NCI-H82 (cell line): Measurements from ENCODE around the gene NPBWR2.
"Not testable (repeated sequence)": the region's sequence is repeated elsewhere in the genome, so short reads cannot be mapped to it uniquely, and the experiment has no call there.

Source experiments
- DNase-seq: peaks from one replicate; lab custom pipeline; 2025; lab: John Stamatoyannopoulos, UW

Gene NPBWR2

DNA sequence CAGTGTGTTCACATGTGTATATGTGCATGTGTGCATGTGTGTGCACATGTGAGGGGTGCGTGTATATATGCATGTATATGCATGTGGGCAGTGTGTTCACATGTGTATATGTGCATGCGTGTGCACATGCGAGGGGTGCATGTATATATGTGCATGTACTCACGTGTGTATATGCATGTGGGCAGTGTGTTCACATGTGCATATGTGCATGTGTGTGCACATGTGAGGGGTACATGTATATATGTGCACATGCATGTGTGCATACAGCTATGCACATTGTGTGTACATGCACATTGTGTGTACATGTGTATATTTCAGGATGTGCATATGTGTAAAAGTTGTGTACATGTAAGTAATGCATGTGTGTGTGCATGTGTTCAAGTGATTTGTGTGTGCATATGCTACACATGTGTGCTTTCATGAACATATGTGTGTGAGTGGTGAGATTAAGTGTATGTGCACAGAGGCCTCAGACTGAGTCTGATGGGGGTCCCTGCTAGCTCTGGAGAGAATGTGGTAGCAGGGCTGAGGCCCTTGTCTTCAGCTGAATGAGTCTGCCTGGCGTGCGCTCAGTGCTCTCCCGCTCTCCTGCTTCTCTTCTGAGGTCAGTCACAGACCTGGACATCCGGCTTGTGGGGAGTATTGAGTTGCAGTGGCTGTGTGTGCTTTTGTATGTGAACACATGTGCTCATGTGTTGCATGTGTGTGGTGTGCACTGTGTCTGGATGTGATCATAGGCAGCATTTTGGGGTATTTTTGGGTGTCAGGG lies 37.0 kb upstream of the NPBWR2 start:
- no peak for DNase-seq

DNA sequence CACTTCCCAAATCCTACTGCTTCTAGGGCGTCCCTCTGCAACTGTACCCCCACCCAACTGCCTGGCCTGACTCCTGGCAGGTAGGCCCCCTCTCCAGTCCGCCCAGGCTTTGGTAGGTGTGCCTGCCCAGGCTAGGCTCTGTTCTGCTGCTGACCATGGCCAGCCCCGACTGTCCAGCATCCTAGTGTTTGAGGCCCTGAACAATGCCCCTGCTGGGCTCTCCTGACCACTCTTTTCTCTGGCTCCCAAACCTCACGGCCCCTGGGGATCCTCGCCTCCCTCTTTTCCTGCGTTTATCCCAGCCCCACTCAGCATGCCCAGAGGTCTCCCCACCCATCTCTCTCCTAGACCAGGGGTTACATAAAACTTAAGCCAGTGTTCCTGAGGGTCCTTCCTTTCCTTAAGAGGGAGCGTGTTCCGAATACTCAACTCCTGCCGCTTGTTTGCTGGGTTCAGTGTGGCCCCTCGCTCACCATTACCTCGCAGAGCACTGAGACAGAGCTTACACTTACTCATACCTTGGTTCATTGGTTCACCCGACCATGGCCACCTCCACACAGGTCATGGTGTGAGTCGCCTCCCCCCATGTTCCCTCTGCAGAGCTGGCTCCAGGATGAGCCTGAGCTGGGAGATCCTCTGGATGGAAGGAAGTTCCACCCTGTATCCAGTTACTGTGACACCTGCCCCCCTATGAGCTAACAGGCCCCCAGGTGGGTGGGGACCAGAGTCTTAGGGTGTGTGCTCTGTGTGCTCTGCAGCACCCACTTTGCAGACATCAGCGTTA lies 35.8 kb upstream of the NPBWR2 start:
- no peak for DNase-seq

DNA sequence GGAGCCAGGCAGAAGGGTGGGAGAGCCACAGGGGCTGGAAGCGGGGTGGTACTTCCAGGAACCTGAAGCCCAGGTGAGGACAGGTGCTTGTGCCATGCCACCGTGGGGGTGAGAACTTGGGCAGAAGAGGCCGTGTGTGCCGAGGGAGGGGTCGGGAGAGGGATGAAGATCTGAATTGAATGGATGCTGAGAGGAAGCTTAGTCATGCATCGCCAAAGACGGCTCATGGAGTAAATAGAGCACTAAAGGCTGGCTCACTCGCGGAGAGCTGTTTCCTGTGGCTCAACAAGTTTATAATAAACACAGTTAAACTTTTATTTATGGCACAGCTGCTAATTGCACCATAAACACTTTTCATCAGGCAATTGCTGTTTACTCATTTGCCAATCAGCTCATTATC lies 35.2 kb upstream of the NPBWR2 start:
- peak; percentile 56 for DNase-seq

DNA sequence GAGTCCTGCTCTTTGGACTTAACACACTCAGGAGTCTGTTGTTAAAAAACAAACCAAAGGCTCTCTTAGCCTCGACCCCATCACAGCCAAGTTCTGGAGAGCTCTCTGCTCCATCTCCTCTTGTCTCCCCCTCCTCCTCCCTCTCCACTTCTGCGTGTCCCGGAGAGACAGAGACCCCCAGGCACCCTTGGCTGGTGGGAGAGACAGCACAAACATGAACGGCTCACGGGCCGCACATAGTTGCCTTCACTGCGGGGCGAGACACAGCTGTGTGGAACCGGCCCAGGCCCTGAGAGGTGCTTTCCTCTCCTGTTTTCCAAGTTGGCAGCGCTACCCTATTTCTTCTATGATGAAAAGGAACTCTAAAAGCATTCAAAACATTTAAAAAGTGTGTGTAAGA lies 33.6 kb upstream of the NPBWR2 start:
- DNase-seq, result no peak

DNA sequence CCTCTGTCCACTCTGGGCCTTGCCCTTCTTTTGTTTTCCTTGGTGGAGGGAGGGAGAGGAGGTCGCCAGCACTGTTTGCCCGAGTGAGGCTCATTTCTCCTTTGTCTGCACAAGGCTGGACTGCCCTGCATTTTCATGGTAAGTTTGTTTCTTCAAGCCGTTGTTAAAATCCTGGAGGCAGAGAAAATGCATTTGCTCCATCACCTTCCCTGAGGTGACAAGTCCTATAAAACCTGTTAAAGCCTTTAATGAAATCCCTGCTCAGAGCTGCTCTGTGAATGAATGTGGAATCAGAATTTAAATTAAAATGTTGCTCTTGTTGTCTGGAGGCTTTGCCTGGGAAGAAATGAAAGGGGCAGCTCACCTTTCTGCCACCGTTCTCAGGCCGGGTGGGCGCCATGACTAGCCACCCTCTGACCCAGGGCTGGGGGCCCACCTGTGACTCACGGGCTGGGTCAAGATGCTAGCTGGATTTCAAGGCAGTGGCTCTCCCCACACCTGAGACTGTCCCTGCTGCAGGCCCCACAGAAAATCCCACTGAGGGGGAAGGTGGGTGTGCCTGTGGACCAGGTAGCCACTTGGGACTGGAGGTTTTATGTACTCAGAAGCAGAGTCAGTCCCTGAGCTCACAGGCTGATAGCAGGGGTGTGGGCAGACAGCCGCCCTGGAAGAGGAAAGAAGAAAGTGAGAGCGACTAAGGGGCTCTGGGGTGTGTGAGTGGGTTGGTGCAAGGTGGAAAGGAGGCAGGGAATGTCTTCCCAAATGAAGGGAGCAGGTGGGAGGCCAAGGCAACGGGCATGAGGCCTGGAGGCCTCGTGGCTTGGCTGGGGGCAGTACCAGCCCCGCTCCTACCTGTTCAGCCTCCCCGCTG lies 32.9 kb upstream of the NPBWR2 start:
- DNase-seq, result no peak

DNA sequence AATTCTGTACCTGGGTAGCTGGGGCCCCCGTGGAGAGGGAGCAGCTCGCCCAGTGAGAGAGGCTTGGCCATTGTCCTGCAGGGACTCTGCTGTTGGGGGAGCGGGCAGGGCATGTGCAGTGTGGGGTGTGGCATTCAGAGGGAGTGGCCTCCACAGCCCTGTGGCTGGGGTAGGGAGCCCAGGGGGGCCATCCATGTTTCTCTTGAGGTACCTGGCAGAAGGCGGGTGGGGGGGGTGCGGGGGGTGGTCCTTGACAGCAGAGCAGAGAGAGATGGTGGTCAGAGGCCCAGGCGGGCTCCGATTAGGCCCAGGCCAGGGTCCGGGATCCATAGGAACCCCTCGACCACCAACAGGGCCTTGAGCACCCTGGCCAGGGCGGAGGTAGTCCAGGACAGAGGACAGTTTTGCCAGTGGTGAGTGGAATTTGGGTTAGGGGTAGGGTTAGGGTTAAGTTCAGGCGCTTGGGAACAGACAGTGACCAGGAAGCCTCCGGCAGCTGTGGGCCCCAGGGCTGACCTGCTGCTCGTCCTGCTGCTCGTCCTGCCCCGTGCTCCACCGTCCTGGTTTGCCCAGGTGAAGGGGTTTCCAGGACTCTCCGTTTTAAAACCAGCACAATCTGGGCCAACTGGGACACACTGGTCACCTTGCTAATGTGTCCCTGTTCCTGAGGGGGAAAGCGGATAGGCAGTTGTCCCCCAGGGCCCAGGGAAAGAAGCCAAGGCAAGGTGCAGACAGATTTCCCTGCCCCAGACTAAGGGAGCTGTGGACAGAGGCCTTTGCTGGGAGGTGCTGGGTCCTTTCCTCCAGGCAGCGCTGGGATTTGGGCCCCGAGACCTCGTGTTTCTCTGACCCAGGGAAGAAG lies 32.1 kb upstream of the NPBWR2 start:
- no peak for DNase-seq

DNA sequence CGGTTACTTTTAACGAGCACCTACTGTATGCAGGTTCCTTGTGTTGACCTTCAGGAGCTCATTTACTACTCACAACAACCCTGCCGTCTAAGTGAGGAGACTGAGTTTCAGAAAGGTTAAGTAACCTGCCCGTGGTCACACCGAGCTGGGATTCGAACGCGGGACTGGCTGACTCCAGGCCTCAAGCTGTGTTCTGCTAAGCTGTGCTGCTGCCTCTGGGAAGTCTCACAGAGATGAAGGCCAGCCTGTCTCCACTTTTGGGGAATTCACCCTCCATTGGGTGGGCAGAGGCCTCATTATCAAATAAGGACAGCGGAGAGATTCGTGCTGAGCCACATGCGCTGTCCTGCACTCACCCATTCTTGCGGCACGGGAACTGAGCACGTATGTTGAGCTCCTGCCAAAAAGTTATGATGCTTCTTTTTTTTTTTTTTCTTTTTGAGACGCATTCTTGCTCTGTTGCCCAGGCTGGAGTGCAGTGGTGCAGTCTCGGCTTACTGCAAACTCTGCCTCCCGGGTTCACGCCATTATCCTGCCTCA lies 31.0 kb upstream of the NPBWR2 start:
- DNase-seq, result no peak

DNA sequence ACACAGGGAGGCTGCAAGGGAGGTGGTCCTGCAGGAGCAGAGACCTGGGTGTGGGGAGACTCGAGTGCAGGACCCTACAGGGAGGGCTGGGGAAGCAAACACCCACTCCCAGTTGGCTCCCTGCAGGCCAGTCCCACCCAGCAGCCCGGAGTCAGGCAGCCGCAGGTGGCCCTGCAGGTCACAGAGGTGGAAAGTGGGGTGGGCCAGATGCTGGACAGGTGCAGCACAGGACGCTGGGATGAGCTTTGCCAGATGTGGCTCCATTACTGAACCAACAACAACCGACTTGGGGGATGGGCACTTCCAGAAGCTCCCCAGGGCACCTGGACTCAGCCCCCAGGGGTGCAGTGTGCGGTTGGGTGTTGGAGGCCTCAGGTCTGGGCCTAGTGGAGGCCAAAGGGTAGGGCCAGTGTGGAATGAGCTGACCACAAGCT lies 30.2 kb upstream of the NPBWR2 start:
- no peak for DNase-seq

DNA sequence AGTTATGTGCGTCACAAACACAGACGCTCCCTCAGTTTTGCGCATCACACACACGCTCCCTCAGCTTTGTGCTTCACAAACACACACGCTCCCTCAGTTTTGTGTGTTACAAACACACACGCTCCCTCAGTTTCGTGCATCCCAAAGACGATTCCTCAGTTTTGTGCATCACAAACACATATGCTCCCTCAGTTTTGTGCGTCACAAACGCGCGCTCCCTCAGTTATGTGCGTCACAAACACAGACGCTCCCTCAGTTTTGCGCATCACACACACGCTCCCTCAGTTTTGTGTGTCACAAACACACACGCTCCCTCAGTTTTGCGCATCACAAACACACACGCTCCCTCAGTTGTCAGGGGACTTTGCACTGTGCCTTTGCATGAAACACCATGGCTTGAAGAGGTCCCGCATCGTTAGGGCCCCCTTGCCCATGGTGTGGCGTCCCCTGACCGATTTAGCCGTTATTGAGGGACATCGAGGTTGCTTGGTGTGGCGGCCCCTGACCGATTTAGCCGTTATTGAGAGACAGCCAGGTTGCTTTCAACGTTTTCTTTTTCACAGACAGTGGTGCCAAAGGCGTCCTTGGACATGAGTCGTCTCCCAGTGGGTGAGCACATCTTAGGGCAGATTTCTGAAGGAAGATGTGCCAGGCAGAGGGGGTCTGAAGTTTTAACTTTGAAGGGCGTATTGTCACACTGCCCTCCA lies 28.8 kb upstream of the NPBWR2 start:
- DNase-seq, result no peak

DNA sequence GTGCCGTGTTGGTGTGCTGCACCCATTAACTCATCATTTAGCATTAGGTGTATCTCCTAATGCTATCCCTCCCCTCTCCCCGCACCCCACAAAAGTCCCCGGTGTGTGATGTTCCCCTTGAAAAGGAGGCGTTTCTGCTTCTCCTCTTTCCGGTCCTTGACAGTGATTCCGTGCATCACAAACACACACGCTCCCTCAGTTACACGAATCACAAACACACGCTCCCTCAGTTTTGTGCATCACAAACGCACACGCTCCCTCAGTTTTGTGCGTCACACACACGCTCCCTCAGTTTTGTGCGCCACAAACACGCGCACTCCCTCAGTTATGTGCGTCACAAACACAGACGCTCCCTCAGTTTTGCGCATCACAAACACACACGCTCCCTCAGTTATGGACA lies 27.4 kb upstream of the NPBWR2 start:
- DNase-seq, result not testable (repeated sequence)

DNA sequence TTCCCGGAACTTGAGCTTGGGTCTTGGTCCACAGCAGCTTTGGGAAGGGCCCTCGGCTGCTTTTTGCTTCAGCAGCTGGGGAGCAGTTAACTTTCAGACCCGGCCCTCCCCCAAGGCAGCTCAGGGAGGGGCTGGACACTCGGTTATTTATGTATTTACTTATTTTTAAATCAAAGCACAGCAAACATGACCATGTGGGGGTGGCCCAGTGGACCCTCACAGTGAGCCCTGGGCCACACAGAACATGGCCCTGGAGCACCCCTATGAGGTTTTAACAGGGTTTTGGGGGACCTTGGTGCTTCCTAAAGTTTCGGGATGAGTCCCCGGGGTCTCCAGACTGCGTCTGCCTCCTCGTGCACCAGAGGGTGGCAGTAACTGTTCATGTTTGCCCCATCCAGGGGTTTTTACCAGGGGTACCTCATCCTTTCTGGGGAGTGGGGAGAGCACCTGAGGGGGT lies 26.6 kb upstream of the NPBWR2 start:
- peak; percentile 64 for DNase-seq

DNA sequence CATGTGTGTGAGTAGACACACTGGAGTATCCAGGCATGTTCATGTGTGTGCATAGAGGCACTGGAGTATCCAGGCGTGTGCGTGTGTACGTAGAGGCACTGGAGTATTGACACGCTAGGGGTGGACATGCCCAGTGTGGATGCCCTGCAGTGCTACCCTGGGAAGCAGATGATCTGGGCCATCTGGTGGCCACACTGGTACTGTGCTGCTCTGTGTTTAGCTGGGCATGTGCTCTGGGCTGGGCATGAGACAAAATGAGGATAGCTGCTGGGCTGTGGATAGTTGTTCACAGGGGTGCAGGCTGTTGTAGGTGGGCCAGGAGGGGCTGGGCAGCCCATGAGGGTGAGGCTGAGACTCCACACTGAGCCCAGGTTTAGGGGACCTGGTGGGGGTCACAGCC lies 24.0 kb upstream of the NPBWR2 start:
- DNase-seq, result peak; percentile 56

DNA sequence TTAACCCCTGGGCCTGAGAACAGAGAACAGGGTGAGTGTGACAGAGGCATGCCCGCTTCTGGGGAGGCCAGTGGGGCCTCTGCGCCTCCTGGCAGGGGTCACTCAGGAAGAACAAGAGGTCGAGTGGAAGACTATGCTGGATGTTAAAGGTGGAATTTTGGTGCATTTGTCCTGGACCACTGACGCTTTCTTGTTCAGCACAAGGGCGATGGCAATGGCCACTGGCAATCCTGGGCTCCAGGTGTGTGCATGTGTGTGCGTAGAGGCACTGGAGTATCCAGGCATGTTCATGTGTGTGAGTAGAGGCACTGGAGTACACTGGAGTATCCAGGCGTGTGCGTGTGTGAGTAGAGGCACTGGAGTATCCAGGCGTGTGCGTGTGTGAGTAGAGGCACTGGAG lies 23.5 kb upstream of the NPBWR2 start:
- no peak for DNase-seq

DNA sequence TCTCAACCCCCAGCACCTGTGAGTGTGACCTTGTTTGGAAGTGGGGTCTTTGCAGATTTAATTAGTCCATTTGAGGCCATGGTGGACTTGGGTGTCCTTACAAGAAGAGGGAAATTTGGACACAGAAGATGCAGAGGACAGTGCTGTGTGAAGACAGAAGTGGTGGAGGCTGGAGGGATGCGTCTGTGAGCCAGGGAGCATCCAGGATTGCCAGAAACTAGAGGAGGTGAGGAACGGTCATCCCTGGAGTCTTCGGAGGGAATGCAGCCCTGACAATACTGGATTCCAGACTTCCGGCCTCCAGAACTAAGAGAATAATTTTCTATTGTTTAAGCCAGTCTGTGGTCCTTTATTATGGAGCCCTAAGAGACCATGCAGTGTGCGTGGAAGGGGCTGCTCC lies 22.9 kb upstream of the NPBWR2 start:
- DNase-seq, result no peak

DNA sequence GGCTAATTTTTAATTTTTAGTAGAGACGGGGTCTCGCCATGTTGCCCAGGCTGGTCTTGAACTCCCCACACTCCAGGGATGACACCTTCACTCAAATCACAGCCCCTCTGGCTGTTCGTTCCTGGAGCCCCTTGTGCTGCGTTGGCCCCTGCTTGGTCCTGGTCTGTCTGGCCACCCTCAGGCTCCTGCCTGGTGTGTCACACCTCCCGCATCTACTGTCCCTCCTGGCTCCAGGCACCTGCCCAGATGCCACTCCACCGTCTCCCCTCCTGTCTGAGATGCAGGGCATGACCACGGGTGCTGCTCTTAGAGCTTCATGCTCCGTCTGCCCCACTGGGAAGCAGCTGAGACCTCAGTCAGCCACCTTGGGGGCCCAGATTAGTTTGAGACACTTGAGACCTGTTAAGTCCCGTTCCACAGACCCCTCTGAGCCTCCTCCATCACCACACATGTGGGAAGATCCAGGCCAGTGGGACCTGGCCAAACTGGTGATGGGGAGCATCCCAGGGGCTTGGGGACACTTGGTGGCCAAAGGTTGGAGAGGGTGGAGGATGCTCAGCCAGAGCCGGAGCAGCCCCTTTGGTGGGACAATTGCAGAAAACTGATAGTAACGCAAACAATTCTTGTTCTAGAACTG lies 21.9 kb upstream of the NPBWR2 start:
- no peak for DNase-seq

DNA sequence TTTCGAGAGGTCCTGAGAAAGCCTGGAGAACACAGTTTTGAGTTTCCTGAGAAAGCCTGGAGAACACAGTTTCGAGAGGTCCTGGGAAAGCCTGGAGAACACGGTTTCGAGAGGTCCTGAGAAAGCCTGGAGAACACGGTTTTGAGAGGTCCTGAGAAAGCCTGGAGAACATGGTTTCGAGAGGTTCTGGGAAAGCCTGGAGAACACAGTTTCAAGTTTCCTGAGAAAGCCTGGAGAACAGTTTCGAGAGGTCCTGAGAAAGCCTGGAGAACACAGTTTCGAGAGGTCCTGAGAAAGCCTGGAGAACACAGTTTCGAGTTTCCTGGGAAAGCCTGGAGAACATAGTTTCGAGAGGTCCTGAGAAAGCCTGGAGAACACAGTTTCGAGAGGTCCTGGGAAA lies 16.2 kb upstream of the NPBWR2 start:
- DNase-seq, result not testable (repeated sequence)

DNA sequence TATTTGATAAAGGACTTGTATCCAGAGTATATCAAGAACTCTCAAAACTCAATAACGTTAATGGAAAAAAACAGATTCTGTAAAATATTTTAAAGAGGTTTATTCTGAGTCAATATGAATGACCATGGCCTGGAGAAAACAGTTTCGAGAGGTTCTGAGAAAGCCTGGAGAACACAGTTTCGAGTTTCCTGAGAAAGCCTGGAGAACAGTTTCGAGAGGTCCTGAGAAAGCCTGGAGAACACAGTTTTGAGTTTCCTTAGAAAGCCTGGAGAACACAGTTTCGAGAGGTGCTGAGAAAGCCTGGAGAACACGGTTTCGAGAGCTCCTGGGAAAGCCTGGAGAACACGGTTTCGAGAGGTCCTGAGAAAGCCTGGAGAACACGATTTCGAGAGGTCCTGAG lies 15.6 kb upstream of the NPBWR2 start:
- DNase-seq, result not testable (repeated sequence)

DNA sequence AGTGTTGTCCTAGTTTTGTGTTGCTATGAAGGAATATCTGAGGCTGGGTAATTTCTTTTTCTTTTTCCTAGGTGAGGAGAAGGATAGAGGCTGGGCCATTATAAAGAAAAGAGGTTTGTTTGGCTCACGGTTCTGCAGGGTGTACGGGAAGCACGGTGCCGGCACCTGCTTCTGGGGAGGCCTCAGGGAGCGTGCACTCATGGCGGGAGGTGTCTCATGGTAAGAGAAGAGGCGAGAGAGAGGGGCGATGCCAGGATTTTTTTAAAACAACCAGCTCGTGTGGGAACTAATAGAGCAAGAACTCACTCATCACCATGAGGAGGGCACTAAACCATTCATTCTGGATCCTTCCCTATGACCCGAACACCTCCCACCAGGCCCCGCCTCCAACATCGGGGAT lies 14.2 kb upstream of the NPBWR2 start:
- DNase-seq, result no peak

DNA sequence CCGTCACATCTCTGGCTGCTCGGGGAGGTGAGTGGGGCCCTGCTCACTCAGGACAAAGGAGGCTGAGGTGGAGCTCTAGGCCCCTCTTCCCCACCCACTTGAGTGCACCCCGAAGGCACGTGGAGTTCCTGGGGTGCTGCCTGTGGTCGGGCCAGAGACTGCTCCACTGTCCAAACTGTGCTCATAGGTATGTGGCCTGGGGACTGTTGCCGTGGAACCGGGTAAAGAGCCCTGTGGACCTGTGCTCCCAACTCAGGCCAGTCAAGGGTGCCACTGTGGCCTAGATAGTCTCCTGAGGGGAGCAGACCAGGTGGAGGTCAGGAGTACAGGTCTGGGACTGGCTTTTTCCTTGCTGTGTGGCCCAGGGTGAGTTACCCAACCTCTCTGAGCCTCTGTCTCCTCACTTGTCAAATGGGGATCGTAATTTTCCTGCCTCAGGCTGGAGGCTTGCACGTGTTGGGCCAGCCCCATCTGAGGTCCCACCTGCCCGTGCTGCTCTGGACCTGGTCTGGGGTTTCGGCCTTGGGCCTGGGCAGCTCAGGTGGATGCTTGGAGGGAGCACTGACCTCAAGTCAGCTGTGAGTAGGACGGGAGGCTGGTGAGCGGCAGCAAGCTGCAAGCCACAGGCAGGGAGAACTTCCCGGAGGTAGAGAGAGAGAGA lies 12.4 kb upstream of the NPBWR2 start:
- no peak for DNase-seq

DNA sequence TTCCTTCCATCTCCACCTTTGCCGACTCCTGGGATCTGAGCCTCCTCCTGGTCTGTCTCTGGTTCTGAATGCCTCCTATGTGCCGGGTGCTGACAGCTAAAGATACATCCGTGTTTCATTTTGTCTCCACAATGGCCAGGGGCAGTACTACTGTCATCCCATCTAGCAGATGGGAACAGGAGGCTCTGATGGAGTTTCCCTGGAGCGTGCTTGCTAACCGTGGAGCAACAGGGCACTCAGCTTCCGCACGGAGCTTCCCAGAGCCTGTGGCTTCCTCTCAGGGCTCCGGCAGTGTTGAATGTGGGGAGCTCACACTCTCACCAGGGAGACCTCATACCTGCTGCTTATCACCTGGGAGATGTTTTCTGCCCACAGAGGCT lies 11.9 kb upstream of the NPBWR2 start:
- DNase-seq, result no peak
